HG03575 (cell line): Measurements from ENCODE around the gene AADAC.
"Not testable (repeated sequence)": the region's sequence is repeated elsewhere in the genome, so short reads cannot be mapped to it uniquely, and the experiment has no call there.

Experiments used
- ATAC-seq: cut with Tn5 transposase; IDR thresholded peaks from one replicate; pipeline ENCODE4 v1.9.1; 2021; ENCODE audit not compliant: unreplicated experiment, insufficient number of reproducible peaks, low FRiP score; ENCODE audit errors: extremely low read depth

Gene AADAC

DNA sequence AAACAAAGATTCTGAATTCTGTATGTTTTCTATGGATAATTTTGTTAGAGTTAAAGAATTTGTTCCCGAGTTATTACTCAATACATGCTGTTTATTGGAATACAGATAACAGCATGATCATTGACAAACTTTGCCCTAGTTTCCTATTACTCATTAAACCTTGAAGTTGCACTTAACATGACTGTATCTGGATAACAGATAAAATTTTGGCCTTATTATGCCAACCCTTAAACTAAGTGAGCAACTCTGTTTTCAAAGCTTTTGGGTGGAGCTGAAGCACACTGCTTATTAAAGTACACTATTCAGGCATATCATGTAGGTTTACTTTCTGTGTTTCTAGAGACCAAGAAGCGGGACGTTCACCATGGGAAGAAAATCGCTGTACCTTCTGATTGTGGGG lies at the start of gene AADAC:
Gene AADAC, plus strand, starts transcription at position 318 of the 400 bp plus-strand sequence. Its CDS starts 47 bp downstream, at position 365.
- ATAC-seq = no peak

DNA sequence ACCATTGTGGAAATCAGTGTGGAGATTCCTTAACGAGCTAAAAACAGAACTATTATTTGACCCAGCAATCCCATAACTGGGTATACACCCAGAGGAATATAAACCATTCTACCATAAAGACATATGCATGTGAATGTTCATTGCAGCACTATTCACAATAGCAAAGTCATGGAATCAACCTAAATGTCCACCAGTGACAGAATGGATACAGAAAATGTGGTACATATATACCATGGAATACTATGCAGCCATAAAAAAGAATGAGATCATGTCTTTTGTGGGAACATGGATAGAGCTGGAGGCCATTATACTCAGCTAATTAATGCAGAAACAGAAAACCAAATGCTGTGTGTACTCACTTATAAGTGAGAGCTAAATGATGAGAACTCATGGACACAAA lies 49.2 kb upstream of the AADAC start:
- ATAC-seq = not testable (repeated sequence)

DNA sequence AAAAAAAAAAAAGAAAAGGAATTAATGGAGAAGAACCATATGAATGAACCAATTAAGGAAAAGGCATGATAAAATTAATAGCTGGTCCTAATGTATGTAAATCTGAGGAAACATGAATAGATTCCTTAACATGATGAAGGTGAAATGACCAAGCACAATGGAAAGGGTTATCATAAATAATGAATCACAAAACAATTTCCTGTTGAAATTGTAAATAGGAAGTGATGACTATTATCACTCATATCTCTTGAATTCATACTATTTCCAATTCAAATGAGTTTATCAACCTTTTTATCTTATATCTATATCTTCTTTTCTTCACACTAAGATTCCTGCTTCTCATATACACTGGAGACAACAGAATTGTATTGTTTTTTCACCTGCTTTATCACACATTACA lies 48.2 kb upstream of the AADAC start:
- no peak for ATAC-seq

- no peak for ATAC-seq
These were observed 47.5 kb upstream of the AADAC start for GRCh38 chr3:151766454-151766853.

GRCh38 chr3:151768393-151768930 lies 45.5 kb upstream of the AADAC start:
- no peak for ATAC-seq

DNA sequence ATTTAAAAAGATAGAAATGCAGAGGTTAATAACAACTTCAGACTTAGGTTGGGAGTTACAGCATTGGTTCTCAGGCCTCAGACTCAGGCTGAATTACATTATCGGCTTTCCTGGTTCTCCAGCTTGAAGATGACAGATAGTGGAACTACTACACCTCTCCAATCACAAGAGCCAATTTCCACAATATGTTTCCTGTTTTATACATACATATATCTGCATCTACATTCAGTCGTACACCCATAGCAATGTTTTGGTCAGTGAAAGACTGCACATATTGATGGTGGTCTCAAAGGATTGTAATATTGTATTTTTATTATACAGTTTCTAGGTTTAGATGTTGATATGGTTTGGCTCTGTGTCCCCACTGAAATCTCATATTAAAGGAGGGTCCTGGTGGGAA lies 44.7 kb upstream of the AADAC start:
- no peak for ATAC-seq

DNA sequence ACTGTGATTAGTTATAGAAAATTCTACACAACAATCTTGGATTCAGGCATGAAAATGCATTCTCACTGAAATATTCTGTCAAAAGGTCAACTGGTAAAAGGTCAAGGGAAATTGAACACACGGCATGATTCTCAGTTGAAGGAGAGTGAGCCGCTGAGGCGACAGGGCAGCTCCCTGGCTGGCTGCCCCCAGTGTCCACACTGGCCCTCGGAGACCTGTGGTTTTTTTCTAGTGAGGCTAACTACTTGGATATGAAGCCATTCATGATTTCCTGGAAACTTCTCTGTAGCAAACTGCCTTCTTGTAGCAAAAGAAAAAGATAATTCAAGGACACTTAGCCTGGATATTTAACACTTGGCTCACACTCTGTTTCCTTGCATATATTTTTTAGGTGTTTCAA lies 43.0 kb upstream of the AADAC start:
- no peak for ATAC-seq

DNA sequence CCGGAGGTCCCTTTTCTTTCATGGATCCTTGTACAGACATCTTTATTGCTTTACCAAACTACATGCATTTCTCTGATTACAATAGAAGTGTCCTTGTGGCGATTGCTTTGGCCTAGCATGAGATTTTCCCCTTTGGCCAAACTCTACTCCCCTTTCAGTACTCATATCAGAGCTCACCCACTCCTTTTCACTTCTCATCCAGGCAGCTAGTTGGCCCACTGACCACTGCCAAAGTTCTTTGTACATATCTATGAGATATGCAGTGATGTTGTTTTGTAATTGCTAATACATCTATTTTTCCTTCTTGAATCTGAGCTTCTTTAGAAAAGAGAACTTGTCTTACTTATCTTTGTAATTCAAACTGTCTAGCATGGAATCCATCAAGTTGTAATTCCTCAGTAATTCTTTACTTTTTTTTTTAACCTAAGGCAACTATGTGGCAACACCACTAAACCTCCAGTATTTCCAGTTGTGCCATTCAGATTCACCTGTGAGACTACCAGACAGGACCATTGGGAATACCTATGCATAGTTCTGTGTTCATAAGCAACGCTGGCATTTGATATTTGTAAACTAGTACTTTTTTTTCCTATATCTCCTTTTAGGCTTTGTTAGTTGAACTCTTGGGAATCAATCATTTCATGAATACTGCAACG lies 41.0 kb upstream of the AADAC start:
- no peak for ATAC-seq

GRCh38 chr3:151774235-151774634 lies 39.7 kb upstream of the AADAC start:
- no peak for ATAC-seq

GRCh38 chr3:151774910-151775309 lies 39.0 kb upstream of the AADAC start:
- ATAC-seq = no peak

- ATAC-seq = no peak
These were observed 38.3 kb upstream of the AADAC start for GRCh38 chr3:151775314-151776258.

- no peak for ATAC-seq
These were observed 37.6 kb upstream of the AADAC start for GRCh38 chr3:151776259-151776740.

- no peak for ATAC-seq
These were observed 36.0 kb upstream of the AADAC start for GRCh38 chr3:151777880-151778279.

DNA sequence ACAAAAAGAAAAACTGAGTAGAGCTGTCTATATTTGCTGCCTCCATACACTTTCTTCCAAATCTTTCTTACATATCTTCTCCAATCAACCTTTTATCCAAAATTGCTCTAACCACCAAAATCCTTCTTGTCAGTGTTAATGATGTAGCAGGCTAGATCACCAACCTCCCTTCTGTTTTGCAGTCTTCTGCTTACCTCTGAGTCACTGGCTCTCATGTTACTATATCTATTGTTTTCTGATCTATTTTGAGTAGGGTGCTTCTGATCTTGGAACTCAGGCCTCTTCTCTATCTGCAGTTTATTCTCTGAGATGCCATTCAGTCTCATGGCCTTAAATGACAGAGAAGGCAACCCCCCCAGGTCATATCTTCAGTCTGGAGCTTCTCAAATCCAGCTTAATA lies 26.3 kb upstream of the AADAC start:
- ATAC-seq = no peak

DNA sequence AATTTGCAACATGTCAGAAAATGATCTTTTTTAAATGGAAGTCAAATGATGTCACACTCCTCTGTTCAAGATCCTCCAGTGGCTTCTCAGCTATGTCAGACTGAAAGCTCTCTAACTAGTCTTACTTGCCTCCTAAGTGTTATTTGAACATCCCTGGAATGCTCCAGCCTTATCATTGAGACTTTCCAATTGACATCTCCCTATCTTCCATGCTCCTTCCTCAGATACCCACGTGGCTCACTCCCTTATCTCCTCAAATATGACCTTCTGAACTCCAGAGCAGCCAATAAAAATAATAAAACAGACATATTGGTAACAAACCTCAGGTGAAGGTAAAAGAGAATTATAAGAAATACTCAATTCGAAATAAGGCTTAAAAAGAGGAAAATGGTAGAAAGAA lies 25.5 kb upstream of the AADAC start:
- no peak for ATAC-seq

GRCh38 chr3:151789853-151790463 lies 24.0 kb upstream of the AADAC start:
- ATAC-seq = no peak

DNA sequence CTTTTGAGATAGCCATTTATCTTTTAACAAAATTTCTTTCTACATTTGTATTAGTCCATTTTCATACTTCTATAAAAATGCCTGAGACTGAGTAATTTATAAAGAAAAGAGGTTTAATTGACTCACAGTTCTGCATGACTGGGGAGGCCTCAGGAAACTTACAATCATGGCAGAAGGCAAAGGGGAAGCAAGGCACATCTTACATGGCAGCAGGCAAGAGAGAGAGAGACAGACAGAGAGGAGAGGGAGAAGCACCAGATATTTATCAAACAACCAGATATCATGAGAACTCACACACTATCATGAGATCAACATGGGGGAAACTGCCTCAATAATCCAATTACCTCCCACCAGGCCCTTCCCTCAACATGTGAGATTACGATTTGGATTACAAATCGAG lies 23.2 kb upstream of the AADAC start:
- ATAC-seq = not testable (repeated sequence)

DNA sequence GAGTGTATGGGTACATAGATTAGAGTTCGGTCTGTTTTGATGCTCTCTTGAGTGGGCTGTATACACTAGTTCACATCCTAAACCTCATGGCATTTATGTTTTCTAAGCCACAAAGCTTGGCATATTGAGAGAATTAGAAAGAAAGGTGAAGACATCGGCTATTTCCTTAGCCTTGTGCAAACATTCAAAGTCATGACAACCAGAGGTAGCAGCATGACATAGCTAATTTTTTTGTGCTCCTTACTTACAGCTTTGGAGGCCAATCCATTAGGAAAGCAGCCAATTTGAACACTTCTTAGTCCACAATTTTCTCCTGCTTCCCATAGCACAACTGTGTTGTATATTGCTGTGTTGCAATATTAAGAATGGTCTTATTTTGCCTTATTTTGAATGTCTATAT lies 21.5 kb upstream of the AADAC start:
- no peak for ATAC-seq

DNA sequence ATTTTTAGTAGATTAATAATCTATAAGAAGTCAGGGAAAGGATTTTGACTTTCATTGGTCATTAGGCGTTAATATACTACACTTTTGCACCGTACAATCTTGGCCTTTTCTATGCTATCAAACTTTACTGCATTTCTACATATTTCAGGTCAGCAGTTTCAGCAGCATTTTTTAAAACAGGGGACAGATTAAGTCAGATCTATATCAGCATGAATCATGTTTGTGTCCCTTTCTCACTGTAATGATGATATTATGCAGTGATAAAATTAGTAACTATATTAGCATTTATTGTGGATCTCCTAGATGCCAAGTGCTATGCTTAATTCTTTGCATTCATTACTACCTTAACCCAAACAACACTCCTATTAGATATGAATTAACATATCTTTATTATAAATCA lies 20.3 kb upstream of the AADAC start:
- no peak for ATAC-seq
